Ovary (tissue), 3 donors: Measurements from ENCODE around the gene MEG3.

Experiments used
- CTCF ChIP-seq, 3 donors: fragments of 450-650 bp in 2 of 3; fragments of 200-600 bp in 1 of 3; IDR thresholded peaks; one replicate each; pipeline versions ENCODE4 v1.5.1 to v1.8.0; 2016 to 2022; ENCODE audit warnings: antibody characterized with exemption in 3 of 3, mild to moderate bottlenecking in 1 of 3
- EP300 ChIP-seq: sonication (generic); formaldehyde crosslinking; IDR thresholded peaks from one replicate; pipeline ENCODE4 v1.6.1; 2017; ENCODE audit warnings: antibody characterized with exemption
- POLR2A ChIP-seq: fragments of 450-650 bp; IDR thresholded peaks from one replicate; pipeline ENCODE4 v1.6.1; 2017; ENCODE audit warnings: antibody characterized with exemption, mild to moderate bottlenecking, moderate library complexity
- donor health status: DM: no; HTN: no; CAD: no.

- TF ChIP-seq CTCF (IDR thresholded peaks at IDR 0.05) = no peak
- TF ChIP-seq POLR2A = no peak
- no peak for TF ChIP-seq EP300
Measured at GRCh38 chr14:100777366-100777817, 48.5 kb upstream of the MEG3 start.
